SIG-M5 treated with dmso at 0.1 percent for 504 hours (cell line): ENCODE results near the gene RTN4RL1.
"Not testable (repeated sequence)": the region's sequence is repeated elsewhere in the genome, so short reads cannot be mapped to it uniquely, and the experiment has no call there.

Experiments
- DNase-seq: peaks from one replicate; lab custom pipeline; 2025; ENCODE audit not compliant: unreplicated experiment; lab: John Stamatoyannopoulos, UW

RTN4RL1 gene

DNA sequence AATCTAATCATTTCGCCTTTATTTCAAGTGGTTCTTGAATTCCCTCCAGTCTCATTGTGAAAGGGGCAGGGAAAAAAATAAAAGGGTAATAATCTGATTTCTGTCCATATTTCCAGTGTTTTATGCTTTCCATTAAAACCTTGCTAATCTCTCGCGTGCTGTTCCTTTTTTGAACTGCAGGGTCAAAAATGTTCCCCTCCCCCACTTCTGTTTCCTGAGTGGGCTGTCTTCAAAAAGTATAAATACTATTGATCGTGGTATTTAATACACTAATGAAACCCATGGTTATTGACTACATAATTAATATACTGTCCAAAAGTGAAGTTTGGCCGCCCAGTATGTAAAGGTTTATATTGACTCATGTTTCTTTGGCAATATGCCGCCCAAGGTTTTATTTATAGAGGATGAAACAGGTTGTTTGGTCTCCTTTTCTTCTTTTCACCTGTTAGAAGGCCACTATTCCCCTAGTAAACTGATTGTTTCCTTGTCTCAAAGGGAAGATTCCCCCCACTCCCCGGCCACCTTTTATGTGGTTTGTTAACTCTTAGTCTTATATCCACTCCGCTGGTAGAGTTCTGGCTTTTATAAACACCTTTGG is 125.6 kb downstream of the RTN4RL1 start:
- no peak for DNase-seq

DNA sequence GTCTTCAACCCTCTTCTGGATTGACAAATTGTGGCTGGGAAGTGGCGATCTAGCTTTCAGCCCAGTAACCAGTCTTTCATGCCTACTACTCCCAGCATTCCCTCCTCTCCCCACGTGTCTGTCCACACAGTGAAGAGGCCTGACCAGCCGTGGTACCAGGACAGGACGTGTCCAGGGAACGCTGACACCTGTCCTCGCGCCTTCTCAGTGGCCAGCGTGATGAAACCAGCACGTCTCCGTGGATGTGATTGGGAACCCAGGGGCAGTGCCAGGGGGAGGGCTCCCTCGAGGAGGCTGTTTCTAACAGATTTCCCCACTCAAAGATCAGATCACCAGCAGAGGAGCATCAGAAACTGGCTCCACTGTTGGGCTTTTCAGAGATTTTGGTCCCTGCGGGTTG is 126.3 kb downstream of the RTN4RL1 start:
- DNase-seq: no peak

DNA sequence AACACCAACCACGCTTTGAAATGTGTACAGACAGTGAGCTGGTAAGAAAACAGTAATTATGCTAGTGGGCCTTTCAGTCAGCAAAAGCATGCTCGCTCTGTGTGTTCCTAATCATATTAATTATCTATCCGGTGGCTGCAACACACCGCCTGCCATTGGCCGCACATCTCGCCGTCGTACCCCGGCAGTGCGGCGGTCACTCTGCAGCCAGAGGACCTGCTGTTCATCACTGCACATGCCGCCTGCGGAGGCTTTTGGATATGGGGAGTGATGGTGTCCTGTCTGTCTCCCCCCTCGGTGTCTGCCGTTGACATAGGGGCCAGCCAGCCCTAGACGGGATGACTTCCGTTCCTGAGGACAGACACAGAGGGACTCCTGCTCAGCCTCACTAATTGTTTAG is 126.8 kb downstream of the RTN4RL1 start:
- DNase-seq: no peak

DNA sequence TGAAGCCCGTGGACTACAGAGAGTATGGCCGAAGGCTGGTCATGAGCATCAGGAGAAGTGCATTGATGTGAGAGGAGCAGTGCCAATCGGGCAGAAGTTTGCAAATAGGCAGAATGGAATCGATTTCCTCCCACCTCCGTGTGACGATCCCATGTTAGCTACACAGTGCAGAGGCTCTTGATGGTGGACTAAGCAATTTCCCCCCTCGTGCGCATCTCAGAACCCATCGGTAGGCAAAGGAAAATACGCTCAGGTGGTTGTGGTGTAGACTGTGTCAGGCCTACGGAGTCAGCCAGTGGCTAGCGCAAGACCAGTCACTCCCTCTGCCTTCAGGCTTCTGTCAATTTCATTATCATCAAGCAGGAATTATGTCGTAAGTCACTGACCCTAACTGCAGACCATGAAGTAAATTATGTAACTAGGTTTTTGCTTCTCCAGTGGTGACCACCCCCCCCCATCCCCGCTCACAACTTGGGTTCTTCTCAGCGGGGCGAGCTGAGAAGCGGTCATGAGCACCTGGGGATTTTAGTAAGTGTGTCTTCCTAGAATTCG is 128.0 kb downstream of the RTN4RL1 start:
- DNase-seq: no peak

DNA sequence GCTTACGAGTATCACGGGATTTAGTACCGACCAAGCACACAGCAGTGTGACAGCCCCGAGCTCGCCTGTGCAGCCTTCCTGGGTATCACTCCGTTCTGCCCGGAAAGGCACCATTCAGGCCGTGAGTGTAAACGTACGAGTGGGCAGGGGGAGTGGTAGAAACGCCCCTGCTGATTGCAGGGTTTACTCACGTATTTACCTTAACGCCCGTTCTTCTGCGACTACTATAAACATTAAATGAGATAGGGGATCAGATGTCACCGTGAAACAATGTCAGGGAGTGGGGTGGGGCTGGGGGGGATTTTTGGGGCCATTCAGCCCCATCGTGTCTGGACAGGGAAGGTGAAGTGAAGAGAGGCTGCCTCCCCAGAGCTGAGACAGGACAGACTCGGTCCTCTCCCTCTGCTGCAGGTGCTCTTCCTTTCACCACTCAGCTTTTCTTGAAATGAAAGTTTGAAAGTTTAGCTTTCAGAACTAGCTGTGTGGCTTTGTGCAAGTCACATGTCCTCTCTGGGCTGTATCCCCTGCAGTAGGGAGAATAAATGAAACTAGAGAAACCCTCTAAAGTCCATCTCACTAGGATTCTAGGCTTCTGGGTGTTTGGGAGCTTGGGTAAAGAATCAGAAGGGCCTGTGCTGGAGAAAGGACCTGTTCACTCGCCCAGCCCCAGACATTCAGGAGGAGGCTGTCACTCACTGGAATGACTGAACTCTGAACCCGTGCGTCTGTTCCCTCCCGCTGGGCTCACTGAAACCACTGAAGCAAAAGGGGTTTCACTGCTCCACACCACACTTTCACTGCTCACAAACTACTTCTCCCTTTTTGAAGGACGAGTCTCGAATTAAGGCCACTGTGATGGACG is 128.7 kb downstream of the RTN4RL1 start:
- no peak for DNase-seq

DNA sequence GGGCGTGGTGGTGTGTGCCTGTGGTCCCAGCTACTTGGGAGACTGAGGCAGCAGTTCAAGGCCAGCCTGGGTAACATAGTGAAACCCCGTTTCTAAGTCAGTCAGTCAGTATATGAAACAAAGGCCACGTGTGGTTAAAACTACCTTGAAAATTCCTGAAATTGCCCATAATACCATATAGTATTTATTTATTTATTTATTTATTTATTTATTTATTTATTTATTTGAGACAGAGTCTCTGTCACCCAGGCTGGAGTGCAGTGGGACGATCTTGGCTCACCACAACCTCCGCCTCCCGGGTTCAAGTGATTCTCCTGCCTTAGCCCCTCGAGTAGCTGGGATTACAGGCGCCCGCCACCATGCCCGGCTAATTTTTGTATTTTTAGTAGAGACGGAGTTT is 129.7 kb downstream of the RTN4RL1 start:
- not testable (repeated sequence) for DNase-seq

DNA sequence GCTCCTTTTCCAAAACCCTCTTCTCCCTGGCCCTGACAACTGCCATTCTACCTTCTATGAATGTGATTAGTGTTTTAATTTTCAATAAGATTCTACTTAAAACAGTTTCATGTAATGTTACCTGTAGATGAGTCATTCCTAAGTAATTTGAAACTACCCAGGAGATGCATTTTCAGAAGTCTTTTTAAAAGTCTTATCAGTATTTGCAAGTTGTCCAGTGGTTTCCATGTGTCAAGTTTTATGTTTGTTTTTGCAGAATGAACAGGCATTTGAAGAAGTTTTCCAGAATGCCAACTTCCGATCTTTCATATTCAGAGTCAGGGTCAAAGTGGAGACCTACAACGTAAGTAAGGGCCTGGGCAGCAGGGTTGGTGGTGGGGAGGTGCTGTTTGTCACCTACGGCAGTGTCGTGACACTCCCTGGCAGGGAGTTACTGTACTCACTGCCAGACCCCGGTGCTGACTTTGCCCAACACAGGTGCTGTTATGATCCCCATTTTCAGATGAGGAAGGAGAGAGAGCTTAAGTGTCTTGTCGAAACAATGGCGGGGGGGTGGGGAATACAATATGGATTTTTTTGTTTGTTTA is 130.3 kb downstream of the RTN4RL1 start:
- no peak for DNase-seq

DNA sequence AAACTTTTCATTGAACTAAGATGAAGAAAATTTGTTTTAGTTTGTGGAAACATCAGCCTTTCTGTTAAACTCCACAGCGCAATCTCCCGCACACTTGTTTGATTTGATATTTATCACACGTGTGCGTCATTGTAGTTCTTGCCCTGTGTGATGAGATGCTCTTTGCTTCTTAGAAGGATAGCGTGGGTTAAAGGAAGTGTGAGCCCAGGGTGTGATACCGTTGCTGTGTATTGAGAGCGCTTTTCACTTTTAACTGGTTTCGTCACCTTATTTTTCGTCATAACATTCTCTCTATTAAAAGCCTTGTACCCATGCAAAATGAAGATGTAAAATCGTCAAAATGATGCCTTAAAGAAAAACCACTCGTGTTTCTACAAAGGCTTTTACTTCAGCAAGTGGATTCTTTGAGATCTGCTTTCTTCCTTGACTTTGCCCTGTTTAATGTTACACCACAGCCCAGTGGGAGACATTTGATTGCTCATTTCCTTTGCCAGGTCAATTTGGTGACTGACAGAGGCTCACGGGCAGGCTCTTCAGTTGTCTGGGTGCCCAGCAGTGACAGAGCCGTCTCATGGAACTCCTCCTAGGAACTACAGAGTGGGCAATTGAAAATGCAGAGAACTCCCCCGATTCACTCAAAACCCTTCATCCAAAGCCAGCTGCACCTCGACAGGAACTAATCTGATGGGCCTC is 134.2 kb downstream of the RTN4RL1 start:
- no peak for DNase-seq

DNA sequence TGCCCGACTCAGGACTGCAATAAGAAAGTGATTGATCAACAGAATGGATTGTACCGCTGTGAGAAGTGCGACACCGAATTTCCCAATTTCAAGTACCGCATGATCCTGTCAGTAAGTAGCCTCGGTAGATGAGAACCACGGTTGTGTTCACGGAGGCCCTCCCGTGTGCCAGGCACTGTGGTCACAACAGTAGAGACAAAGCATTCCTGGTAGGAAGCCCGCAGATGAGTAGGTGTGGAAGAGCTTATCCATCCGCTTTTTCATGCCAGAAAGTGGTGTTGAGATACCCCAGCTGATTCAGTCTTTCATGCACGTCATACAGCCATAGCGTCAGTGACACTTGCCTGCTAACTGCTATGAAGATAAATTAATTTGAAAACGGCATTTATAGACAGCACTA is 136.4 kb downstream of the RTN4RL1 start:
- no peak for DNase-seq
